GM12872 (cell line): ENCODE results near the gene MMP20.
A peak's percentile ranks its signal among the peaks of the same experiment; 100 is the strongest.

Experiments
- TF ChIP-seq, protein P1 (sequence below): IDR thresholded peaks from 3 replicates; pipeline ENCODE4 v1.5.1; 2011; ENCODE audit warnings: low read depth, mild to moderate bottlenecking, low read length, moderate library complexity; ENCODE audit not compliant: insufficient read depth

The MMP20 gene

DNA sequence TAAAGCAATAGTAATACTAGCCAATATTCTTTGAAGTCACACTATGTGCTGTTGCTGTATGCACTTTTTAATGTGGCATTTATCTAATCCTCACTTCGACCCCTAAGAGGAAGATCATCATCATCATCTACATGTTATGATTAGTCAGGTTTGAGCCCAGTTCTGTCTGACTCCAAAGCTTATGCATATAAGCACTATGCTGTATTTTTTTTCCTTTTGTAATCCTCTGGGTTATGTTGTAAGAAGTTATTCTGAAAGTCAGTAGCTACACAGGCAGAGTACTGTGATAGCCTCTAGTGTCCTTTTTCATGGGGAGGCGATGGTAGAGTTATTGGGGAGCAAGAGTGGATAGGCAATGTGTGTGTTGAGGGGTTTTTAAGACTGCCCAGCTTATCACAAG, 11.1 kb downstream of the MMP20 start:
- TF ChIP-seq, protein P1, sequence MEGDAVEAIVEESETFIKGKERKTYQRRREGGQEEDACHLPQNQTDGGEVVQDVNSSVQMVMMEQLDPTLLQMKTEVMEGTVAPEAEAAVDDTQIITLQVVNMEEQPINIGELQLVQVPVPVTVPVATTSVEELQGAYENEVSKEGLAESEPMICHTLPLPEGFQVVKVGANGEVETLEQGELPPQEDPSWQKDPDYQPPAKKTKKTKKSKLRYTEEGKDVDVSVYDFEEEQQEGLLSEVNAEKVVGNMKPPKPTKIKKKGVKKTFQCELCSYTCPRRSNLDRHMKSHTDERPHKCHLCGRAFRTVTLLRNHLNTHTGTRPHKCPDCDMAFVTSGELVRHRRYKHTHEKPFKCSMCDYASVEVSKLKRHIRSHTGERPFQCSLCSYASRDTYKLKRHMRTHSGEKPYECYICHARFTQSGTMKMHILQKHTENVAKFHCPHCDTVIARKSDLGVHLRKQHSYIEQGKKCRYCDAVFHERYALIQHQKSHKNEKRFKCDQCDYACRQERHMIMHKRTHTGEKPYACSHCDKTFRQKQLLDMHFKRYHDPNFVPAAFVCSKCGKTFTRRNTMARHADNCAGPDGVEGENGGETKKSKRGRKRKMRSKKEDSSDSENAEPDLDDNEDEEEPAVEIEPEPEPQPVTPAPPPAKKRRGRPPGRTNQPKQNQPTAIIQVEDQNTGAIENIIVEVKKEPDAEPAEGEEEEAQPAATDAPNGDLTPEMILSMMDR: no peak

- TF ChIP-seq, protein P1: no peak
Measured at GRCh38 chr11:102613450-102613849, 11.7 kb downstream of the MMP20 start.

- TF ChIP-seq, protein P1: peak; percentile 25; the same call in 1 of the 3 replicates
Measured at GRCh38 chr11:102611291-102611690, 13.8 kb downstream of the MMP20 start.

- TF ChIP-seq, protein P1: no peak
Measured at GRCh38 chr11:102610200-102610599, 14.9 kb downstream of the MMP20 start.

GRCh38 chr11:102608699-102609098, 16.4 kb downstream of the MMP20 start:
- TF ChIP-seq, protein P1: no peak

- TF ChIP-seq, protein P1: no peak
Measured at GRCh38 chr11:102604875-102605274, 20.3 kb downstream of the MMP20 start.

DNA sequence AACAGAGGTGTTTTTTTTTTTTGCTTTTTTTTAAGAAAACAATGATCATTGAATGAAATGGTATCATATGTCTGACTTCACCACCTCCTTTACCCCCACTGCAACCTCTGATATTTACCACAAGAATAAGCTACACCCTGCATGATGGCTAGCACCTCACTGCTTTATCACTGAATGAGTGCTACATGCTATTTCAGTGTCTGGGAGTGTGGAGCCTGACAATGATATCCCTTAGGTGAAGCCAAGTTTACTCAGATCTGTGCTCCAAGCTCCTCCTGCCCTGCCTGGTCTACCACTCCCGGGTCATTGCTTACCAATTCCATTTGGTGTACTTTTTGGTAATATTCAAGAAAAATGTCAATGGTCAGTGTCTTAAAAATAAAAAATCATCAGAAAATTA, 21.1 kb downstream of the MMP20 start:
- TF ChIP-seq, protein P1: no peak

GRCh38 chr11:102603576-102603975, 21.6 kb downstream of the MMP20 start:
- TF ChIP-seq, protein P1: no peak
